Mesenchymal stem cell (in vitro differentiated cells and primary cell): ENCODE measurements around the gene BCL7A.

ENCODE experiments used
- DNase-seq: peaks from one replicate; pipeline ENCODE4 v3.0.0-alpha.2; 2013
- H2AFZ ChIP-seq: one replicate; pipeline ENCODE4 v1.6.1; 2013; ENCODE audit warnings: low read depth, mild to moderate bottlenecking, control low read depth, inconsistent platforms, low read length, moderate library complexity
- H2AK5ac ChIP-seq: 2 replicates; pipeline ENCODE4 v1.6.1; 2013; ENCODE audit warnings: low read length, moderate library complexity, mild to moderate bottlenecking, inconsistent platforms; ENCODE audit not compliant: severe bottlenecking
- H2BK120ac ChIP-seq: one replicate; pipeline ENCODE4 v1.6.1; 2013; ENCODE audit warnings: low read depth, mild to moderate bottlenecking, inconsistent platforms, low read length, moderate library complexity
- H2BK12ac ChIP-seq, 2 experiments: one replicate each; pipeline ENCODE4 v1.6.1; 2013; ENCODE audit warnings: inconsistent platforms in 2 of 2, low read length in 2 of 2, mild to moderate bottlenecking in 2 of 2, moderate library complexity in 2 of 2, control low read depth in 1 of 2
- H2BK15ac ChIP-seq: one replicate; pipeline ENCODE4 v1.6.1; 2013; ENCODE audit warnings: mild to moderate bottlenecking, low read depth, inconsistent platforms; ENCODE audit not compliant: poor library complexity, severe bottlenecking
- H2BK5ac ChIP-seq: 2 replicates; pipeline ENCODE4 v1.6.1; 2013; ENCODE audit warnings: low read depth, mild to moderate bottlenecking, low read length, control low read depth, inconsistent platforms; ENCODE audit not compliant: poor library complexity, severe bottlenecking
- H3K14ac ChIP-seq, 2 experiments: one replicate each; pipeline ENCODE4 v1.6.1; 2013; ENCODE audit warnings: inconsistent platforms in 2 of 2, low read length in 2 of 2, control low read depth in 1 of 2, mild to moderate bottlenecking in 1 of 2, moderate library complexity in 1 of 2
- H3K18ac ChIP-seq, 2 experiments: one replicate each; pipeline ENCODE4 v1.6.1; 2013; ENCODE audit warnings: inconsistent platforms in 2 of 2, low read length in 2 of 2, control low read depth in 1 of 2, low read depth in 1 of 2, mild to moderate bottlenecking in 1 of 2
- H3K23ac ChIP-seq, 2 experiments: one replicate each; pipeline ENCODE4 v1.6.1; 2013; ENCODE audit warnings: inconsistent platforms in 2 of 2, low read length in 2 of 2, mild to moderate bottlenecking in 2 of 2, moderate library complexity in 2 of 2, control low read depth in 1 of 2
- H3K27ac ChIP-seq: 2 replicates; pipeline ENCODE4 v1.5.1; 2013; ENCODE audit warnings: mild to moderate bottlenecking, moderate library complexity, low read length, control low read depth, inconsistent platforms; ENCODE audit not compliant: poor library complexity, severe bottlenecking
- H3K27me3 ChIP-seq, 2 experiments: 2 replicates each; pipeline versions ENCODE4 v1.6.1 to v1.7.0; 2013; ENCODE audit warnings: low read length in 2 of 2, mild to moderate bottlenecking in 2 of 2, moderate library complexity in 2 of 2, control low read depth in 1 of 2, inconsistent platforms in 1 of 2; ENCODE audit not compliant: control insufficient read depth in 1 of 2, insufficient read depth in 1 of 2
- H3K36me3 ChIP-seq, 2 experiments: 2 replicates each; pipeline versions ENCODE4 v1.6.1 to v1.7.0; 2013; ENCODE audit warnings: low read length in 2 of 2, control low read depth in 1 of 2, inconsistent platforms in 1 of 2, low read depth in 1 of 2, mild to moderate bottlenecking in 1 of 2; ENCODE audit not compliant: insufficient read depth in 2 of 2, control insufficient read depth in 1 of 2
- H3K4ac ChIP-seq, 2 experiments: one replicate each; pipeline ENCODE4 v1.6.1; 2013; ENCODE audit warnings: inconsistent platforms in 2 of 2, low read length in 2 of 2, mild to moderate bottlenecking in 2 of 2, moderate library complexity in 2 of 2, control low read depth in 1 of 2, low read depth in 1 of 2
- H3K4me1 ChIP-seq: 2 replicates; pipeline ENCODE4 v1.6.1; 2013; ENCODE audit warnings: low read depth, low read length, control low read depth; ENCODE audit not compliant: control insufficient read depth, insufficient read depth
- H3K4me2 ChIP-seq: 2 replicates; pipeline ENCODE4 v1.6.1; 2013; ENCODE audit warnings: low read length, mild to moderate bottlenecking, inconsistent platforms; ENCODE audit not compliant: poor library complexity, severe bottlenecking
- H3K4me3 ChIP-seq, 2 experiments: 2 replicates each; pipeline versions ENCODE4 v1.5.1 to v1.7.0; 2013; ENCODE audit warnings: low read length in 2 of 2, mild to moderate bottlenecking in 2 of 2, control low read depth in 1 of 2, low read depth in 1 of 2; ENCODE audit not compliant: insufficient read depth in 1 of 2
- H3K79me1 ChIP-seq: replicated peaks from 2 replicates; pipeline ENCODE4 v1.6.1; 2013; ENCODE audit warnings: mild to moderate bottlenecking, control low read depth, low read length, inconsistent platforms; ENCODE audit not compliant: poor library complexity, severe bottlenecking
- H3K9ac ChIP-seq: 2 replicates; pipeline ENCODE4 v1.7.0; 2013; ENCODE audit warnings: mild to moderate bottlenecking, low read length, moderate library complexity
- H3K9me3 ChIP-seq: 2 replicates; pipeline ENCODE4 v1.7.0; 2013; ENCODE audit warnings: mild to moderate bottlenecking, low read length; ENCODE audit not compliant: control insufficient read depth
- H4K8ac ChIP-seq: one replicate; pipeline ENCODE4 v1.6.1; 2013; ENCODE audit warnings: inconsistent platforms, mild to moderate bottlenecking, low read length, moderate library complexity
- H4K91ac ChIP-seq: one replicate; pipeline ENCODE4 v1.6.1; 2013; ENCODE audit warnings: mild to moderate bottlenecking, low read length, inconsistent platforms
- WGBS: methylation state at CpG from one replicate; pipeline ENCODE4 v1.1.7; 2013; ENCODE audit warnings: mixed read lengths; 5-methylcytosine and 5-hydroxymethylcytosine counted together

BCL7A gene

GRCh38 chr12:122028905-122029560 is 7.3 kb downstream of the BCL7A start:
- Histone ChIP-seq H4K8ac (no peak overlapping the region), H2BK12ac (no peak overlapping the region), H3K14ac (no peak overlapping the region), H2AFZ (no peak overlapping the region), H3K9ac (no peak overlapping the region), H2BK5ac (no peak overlapping the region), H3K23ac (no peak overlapping the region), H3K27me3 (no peaks in the 10 kb centered on the region), H3K9me3 (no peaks in the 10 kb centered on the region), H3K4ac (no peak overlapping the region), H3K27ac (no peak overlapping the region), H4K91ac (no peak overlapping the region), H2BK15ac (peak overlapping the region; percentile 57), H3K79me1 (peaks cover 52% of the 10 kb centered on the region), H2BK120ac (no peak overlapping the region), H2AK5ac (no peak overlapping the region), H3K4me1 (peaks cover 37% of the 10 kb centered on the region), H3K4me3 (no peak overlapping the region), H3K18ac (no peak overlapping the region), H3K4me2 (no peak overlapping the region), H3K36me3 (peaks cover 0 to 16% of the 10 kb centered on the region in 2 experiments)
- 94% methylated on average over 23 of the region's 23 CpGs for WGBS
- DNase-seq, result no peak

GRCh38 chr12:122029620-122030423 is 8.1 kb downstream of the BCL7A start:
- H3K36me3 ChIP-seq, result peaks cover 0 to 16% of the 10 kb centered on the region in 2 experiments
- no peaks in the 10 kb centered on the region for H3K27me3 ChIP-seq
- no peak overlapping the region for H4K8ac ChIP-seq
- no peak overlapping the region for H3K14ac ChIP-seq
- no peak overlapping the region for H3K4ac ChIP-seq
- no peak overlapping the region for H3K18ac ChIP-seq
- H3K27ac ChIP-seq, result no peak overlapping the region
- H2BK120ac ChIP-seq, result no peak overlapping the region
- H2BK5ac ChIP-seq, result no peak overlapping the region
- no peak overlapping the region for H3K9ac ChIP-seq
- no peak overlapping the region for H3K4me2 ChIP-seq
- H2AFZ ChIP-seq, result no peak overlapping the region
- DNase-seq, result no peak
- H3K4me1 ChIP-seq, result peaks cover 35% of the 10 kb centered on the region
- H2AK5ac ChIP-seq, result peak overlapping the region; percentile 5
- H2BK12ac ChIP-seq, result no peak overlapping the region
- no peak overlapping the region for H3K23ac ChIP-seq
- no peak overlapping the region for H3K4me3 ChIP-seq
- H2BK15ac ChIP-seq, result peak overlapping the region; percentile 57
- 87% methylated on average over 27 of the region's 28 CpGs for WGBS
- peaks cover 54% of the 10 kb centered on the region for H3K79me1 ChIP-seq
- no peaks in the 10 kb centered on the region for H3K9me3 ChIP-seq
- H4K91ac ChIP-seq, result no peak overlapping the region

DNA sequence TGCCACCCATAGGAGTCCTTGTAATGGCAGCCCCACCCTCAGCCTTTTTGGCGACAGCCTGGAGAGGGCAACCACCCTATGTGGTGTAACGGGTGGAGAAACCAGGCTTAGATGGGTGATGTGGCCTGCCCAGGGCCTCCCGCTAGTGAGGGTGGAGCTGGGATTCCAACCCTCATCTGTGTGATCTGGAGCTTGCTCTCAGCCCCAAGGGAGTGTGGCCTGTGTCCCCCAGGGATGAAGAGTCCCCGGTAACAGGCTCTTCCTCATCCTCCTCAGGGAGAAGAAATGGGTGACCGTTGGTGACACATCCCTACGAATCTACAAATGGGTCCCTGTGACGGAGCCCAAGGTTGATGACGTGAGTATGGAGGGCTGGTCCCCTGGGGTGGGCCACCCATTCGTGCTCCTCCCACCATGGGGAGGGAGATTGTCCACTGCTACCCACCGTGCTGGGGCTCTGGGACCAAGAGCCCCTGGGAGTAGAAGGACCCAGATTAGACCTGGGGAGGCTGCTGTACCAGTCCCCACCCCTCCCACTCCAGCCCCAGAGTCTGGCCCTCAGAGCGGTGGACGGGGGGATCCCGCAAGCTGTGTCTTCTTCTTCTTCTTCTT is 8.8 kb downstream of the BCL7A start:
- H2BK120ac ChIP-seq, result no peak overlapping the region
- H3K9me3 ChIP-seq, result no peaks in the 10 kb centered on the region
- no peak overlapping the region for H2BK12ac ChIP-seq
- H2AK5ac ChIP-seq, result no peak overlapping the region
- no peak overlapping the region for H2AFZ ChIP-seq
- no peak overlapping the region for H3K4me2 ChIP-seq
- H3K27me3 ChIP-seq, result no peaks in the 10 kb centered on the region
- H3K18ac ChIP-seq, result no peak overlapping the region
- H3K79me1 ChIP-seq, result peaks cover 59% of the 10 kb centered on the region
- H3K4ac ChIP-seq, result no peak overlapping the region
- H3K9ac ChIP-seq, result no peak overlapping the region
- H3K4me1 ChIP-seq, result peaks cover 34% of the 10 kb centered on the region
- no peak overlapping the region for H2BK15ac ChIP-seq
- H4K91ac ChIP-seq, result no peak overlapping the region
- WGBS, result 96% methylated on average over 13 of the region's 13 CpGs
- H3K23ac ChIP-seq, result no peak overlapping the region
- no peak overlapping the region for H2BK5ac ChIP-seq
- peaks cover 0 to 21% of the 10 kb centered on the region in 2 experiments for H3K36me3 ChIP-seq
- no peak overlapping the region for H3K4me3 ChIP-seq
- H3K27ac ChIP-seq, result no peak overlapping the region
- H3K14ac ChIP-seq, result no peak overlapping the region
- no peak overlapping the region for H4K8ac ChIP-seq
- DNase-seq, result no peak
